ENCODE results near the gene KMT5B. TPM values are rescaled to one million over a fixed set of nuclear protein-coding genes. Genes with fewer than 3 reads are reported as not detected.

The KMT5B gene
- total RNA-seq, 1 experiment from 2014 or later, result 35.1 TPM

DNA sequence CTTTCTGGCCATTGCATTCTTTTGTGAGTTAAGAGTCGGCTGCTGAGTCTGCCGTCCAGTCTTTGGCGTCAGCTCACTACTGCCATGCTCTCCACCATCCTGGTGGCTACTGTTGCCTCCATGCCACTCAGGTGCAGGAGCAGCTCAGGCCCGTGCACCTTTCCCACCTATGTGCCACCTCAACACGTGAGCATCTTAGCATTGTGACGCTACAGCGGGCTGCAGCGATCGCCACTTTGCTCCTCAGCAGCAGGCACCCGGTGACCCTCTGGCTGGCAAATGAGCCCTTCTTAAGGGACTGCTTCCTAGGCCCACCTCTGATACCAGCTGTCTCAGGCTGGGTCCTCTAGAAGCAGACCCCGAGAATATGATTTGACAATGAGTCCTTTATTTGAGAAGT, 11.5 kb upstream of the KMT5B start:
- no peak overlapping the region for H3K9ac ChIP-seq (ENCODE audit: low read length)
- intact Hi-C loops (cut with micrococcal nuclease), result no loop called here
- no peaks in the 10 kb centered on the region for H4K20me1 ChIP-seq (ENCODE audit: insufficient read depth)
- H3K4me3 ChIP-seq (replicated peaks in 1 of 2; ENCODE audit: low read depth in 1 of 2, low read length in 2 of 2), result no peak overlapping the region
- no peak for DNase-seq (ENCODE audit: low read depth, low spot score)
- H3K79me2 ChIP-seq (ENCODE audit: insufficient read depth, low read length), result no peaks in the 10 kb centered on the region
- no peak for ATAC-seq
- ChIA-PET CTCF (no interaction called here), POLR2A (no interaction called here), RAD21 (ENCODE audit: low non-redundant PET in 1 of 2, low total read pairs in 2 of 2, uncharacterized antibody in 2 of 2, unreplicated experiment in 2 of 2) (no interaction called here)
- H2AFZ ChIP-seq (ENCODE audit: low read depth, low read length, poor library complexity, severe bottlenecking), result no peak overlapping the region
- H3K27me3 ChIP-seq (ENCODE audit: insufficient read depth, low read length), result no peaks in the 10 kb centered on the region
- H3K4me1 ChIP-seq (ENCODE audit: control insufficient read depth in 1 of 2, insufficient read depth in 2 of 2, low read length in 2 of 2), result peaks cover 6 to 10% of the 10 kb centered on the region in 2 experiments; a peak in 3 of 4 replicates
- H3K36me3 ChIP-seq (ENCODE audit: control insufficient read depth in 1 of 2, insufficient read depth in 2 of 2, low read length in 2 of 2), result no peaks in the 10 kb centered on the region
- no peaks in the 10 kb centered on the region for H3K9me2 ChIP-seq (ENCODE audit: insufficient read depth)
- no TSS peak for BruUV-seq (replicated peaks)
- H3K9me3 ChIP-seq (ENCODE audit: control insufficient read depth in 1 of 2, insufficient read depth in 1 of 2, low read depth in 1 of 2, low read length in 2 of 2), result peaks cover 4 to 5% of the 10 kb centered on the region in 2 experiments; a peak in 3 of 4 replicates
- H3K4me2 ChIP-seq (ENCODE audit: low read length), result no peak overlapping the region
- TF ChIP-seq SIN3A (IDR thresholded peaks at IDR 0.05; ENCODE audit: low read depth) (no peak), POLR2A (IDR thresholded peaks at IDR 0.05; ENCODE audit: borderline replicate concordance, extremely low read depth, insufficient read depth, insufficient read length) (no peak), CBX3 (IDR thresholded peaks at IDR 0.05; ENCODE audit: low read depth) (no peak), ZFX (IDR thresholded peaks at IDR 0.05) (no peak), TCF7L2 (IDR thresholded peaks at IDR 0.05; ENCODE audit: borderline replicate concordance, extremely low read depth, insufficient read depth, insufficient read length) (no peak), YY1 (IDR thresholded peaks at IDR 0.05; ENCODE audit: extremely low read depth, insufficient replicate concordance, low read depth, low read length) (no peak), ELF1 (IDR thresholded peaks at IDR 0.05; ENCODE audit: borderline replicate concordance, low read depth) (no peak), CEBPB (IDR thresholded peaks at IDR 0.05; ENCODE audit: low read depth) (no peak)
- TF ChIP-seq, protein P1, sequence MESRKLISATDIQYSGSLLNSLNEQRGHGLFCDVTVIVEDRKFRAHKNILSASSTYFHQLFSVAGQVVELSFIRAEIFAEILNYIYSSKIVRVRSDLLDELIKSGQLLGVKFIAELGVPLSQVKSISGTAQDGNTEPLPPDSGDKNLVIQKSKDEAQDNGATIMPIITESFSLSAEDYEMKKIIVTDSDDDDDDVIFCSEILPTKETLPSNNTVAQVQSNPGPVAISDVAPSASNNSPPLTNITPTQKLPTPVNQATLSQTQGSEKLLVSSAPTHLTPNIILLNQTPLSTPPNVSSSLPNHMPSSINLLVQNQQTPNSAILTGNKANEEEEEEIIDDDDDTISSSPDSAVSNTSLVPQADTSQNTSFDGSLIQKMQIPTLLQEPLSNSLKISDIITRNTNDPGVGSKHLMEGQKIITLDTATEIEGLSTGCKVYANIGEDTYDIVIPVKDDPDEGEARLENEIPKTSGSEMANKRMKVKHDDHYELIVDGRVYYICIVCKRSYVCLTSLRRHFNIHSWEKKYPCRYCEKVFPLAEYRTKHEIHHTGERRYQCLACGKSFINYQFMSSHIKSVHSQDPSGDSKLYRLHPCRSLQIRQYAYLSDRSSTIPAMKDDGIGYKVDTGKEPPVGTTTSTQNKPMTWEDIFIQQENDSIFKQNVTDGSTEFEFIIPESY (IDR thresholded peaks at IDR 0.05; ENCODE audit: extremely low read depth, insufficient replicate concordance, low read length), result no peak
- TF ChIP-seq, protein P2, sequence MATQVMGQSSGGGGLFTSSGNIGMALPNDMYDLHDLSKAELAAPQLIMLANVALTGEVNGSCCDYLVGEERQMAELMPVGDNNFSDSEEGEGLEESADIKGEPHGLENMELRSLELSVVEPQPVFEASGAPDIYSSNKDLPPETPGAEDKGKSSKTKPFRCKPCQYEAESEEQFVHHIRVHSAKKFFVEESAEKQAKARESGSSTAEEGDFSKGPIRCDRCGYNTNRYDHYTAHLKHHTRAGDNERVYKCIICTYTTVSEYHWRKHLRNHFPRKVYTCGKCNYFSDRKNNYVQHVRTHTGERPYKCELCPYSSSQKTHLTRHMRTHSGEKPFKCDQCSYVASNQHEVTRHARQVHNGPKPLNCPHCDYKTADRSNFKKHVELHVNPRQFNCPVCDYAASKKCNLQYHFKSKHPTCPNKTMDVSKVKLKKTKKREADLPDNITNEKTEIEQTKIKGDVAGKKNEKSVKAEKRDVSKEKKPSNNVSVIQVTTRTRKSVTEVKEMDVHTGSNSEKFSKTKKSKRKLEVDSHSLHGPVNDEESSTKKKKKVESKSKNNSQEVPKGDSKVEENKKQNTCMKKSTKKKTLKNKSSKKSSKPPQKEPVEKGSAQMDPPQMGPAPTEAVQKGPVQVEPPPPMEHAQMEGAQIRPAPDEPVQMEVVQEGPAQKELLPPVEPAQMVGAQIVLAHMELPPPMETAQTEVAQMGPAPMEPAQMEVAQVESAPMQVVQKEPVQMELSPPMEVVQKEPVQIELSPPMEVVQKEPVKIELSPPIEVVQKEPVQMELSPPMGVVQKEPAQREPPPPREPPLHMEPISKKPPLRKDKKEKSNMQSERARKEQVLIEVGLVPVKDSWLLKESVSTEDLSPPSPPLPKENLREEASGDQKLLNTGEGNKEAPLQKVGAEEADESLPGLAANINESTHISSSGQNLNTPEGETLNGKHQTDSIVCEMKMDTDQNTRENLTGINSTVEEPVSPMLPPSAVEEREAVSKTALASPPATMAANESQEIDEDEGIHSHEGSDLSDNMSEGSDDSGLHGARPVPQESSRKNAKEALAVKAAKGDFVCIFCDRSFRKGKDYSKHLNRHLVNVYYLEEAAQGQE (IDR thresholded peaks at IDR 0.05; ENCODE audit: low read depth), result no peak
- TF ChIP-seq, protein P3, sequence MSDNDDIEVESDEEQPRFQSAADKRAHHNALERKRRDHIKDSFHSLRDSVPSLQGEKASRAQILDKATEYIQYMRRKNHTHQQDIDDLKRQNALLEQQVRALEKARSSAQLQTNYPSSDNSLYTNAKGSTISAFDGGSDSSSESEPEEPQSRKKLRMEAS (IDR thresholded peaks at IDR 0.05), result no peak
- no peak overlapping the region for H3K27ac ChIP-seq (ENCODE audit: low read depth, low read length)

All from HCT116 (cell line).